ENCODE results near the gene GPR3. TPM values are rescaled to one million over a fixed set of nuclear protein-coding genes. Genes with fewer than 3 reads are reported as not detected.

The GPR3 gene
- total RNA-seq, 4 donors from 2014 or later: 0.67 TPM; not detected in 3

- TF ChIP-seq POLR2A (IDR thresholded peaks at IDR 0.05) (no peak), POLR2AphosphoS5 (IDR thresholded peaks at IDR 0.05) (no peak), CTCF (IDR thresholded peaks at IDR 0.05) (no peak), EP300 (IDR thresholded peaks at IDR 0.05) (no peak)
- Histone ChIP-seq H3K36me3 (no peaks in the 10 kb centered on the region), H3K27ac (peak overlapping the region in 1 of 4 donors; percentile 81), H3K27me3 (no peaks in the 10 kb centered on the region), H3K4me1 (peaks cover 0 to 54% (median 15%) of the 10 kb centered on the region in 3 donors), H3K9me3 (no peaks in the 10 kb centered on the region), H3K4me3 (no peak overlapping the region)
- 90% methylated on average over 5 of the region's 18 CpGs; no CpG with 5 or more reads in 1 of the 2 donors for WGBS, 2 donors (ENCODE audit: low coverage in 1 of 2)
- no peak for ATAC-seq
Observed at GRCh38 chr1:27393641-27394281, 1.3 kb downstream of the GPR3 start.

- Histone ChIP-seq H3K4me3 (no peak overlapping the region), H3K27ac (no peak overlapping the region)
Observed at GRCh38 chr1:27394282-27394658, 1.8 kb downstream of the GPR3 start.

GRCh38 chr1:27394925-27395324 is 2.5 kb downstream of the GPR3 start:
- no peak overlapping the region for H3K4me3 ChIP-seq
- TF ChIP-seq EP300 (IDR thresholded peaks at IDR 0.05) (no peak), CTCF (IDR thresholded peaks at IDR 0.05) (no peak), POLR2AphosphoS5 (IDR thresholded peaks at IDR 0.05) (no peak), POLR2A (IDR thresholded peaks at IDR 0.05) (no peak)
- no peaks in the 10 kb centered on the region for H3K27me3 ChIP-seq
- H3K4me1 ChIP-seq: peaks cover 0 to 65% (median 15%) of the 10 kb centered on the region in 3 donors
- H3K9me3 ChIP-seq: no peaks in the 10 kb centered on the region
- no peaks in the 10 kb centered on the region for H3K36me3 ChIP-seq
- WGBS, 2 donors (ENCODE audit: low coverage in 1 of 2): 75% methylated on average over 1 of the region's 1 CpG; no CpG with 5 or more reads in 1 of the 2 donors
- no peak overlapping the region for H3K27ac ChIP-seq
- no peak for ATAC-seq

More at GRCh38 chr1:27394282-27394658, 1.8 kb downstream of the GPR3 start:
- WGBS, 2 donors (ENCODE audit: low coverage in 1 of 2): 92 to 98% methylated on average over 6 to 8 of the region's 9 CpGs
- Histone ChIP-seq H3K4me1 (peaks cover 0 to 58% (median 15%) of the 10 kb centered on the region in 3 donors), H3K27me3 (no peaks in the 10 kb centered on the region), H3K36me3 (no peaks in the 10 kb centered on the region), H3K9me3 (no peaks in the 10 kb centered on the region)
- TF ChIP-seq CTCF (IDR thresholded peaks at IDR 0.05): no peak
- TF ChIP-seq EP300 (IDR thresholded peaks at IDR 0.05): no peak
- no peak for TF ChIP-seq POLR2A (IDR thresholded peaks at IDR 0.05)
- no peak for TF ChIP-seq POLR2AphosphoS5 (IDR thresholded peaks at IDR 0.05)
- no peak for ATAC-seq

GRCh38 chr1:27395441-27396195 is 3.2 kb downstream of the GPR3 start:
- peak; percentile 23 for ATAC-seq
- Histone ChIP-seq H3K36me3 (no peaks in the 10 kb centered on the region), H3K4me1 (peaks cover 0 to 71% (median 18%) of the 10 kb centered on the region in 3 donors), H3K9me3 (no peaks in the 10 kb centered on the region), H3K27me3 (no peaks in the 10 kb centered on the region), H3K27ac (no peak overlapping the region), H3K4me3 (no peak overlapping the region)
- WGBS, 2 donors (ENCODE audit: low coverage in 1 of 2): 17 to 38% methylated on average over 1 to 2 of the region's 10 CpGs
- no peak for TF ChIP-seq POLR2A (IDR thresholded peaks at IDR 0.05)
- peak; percentile 96 to 98 (median 97) for TF ChIP-seq CTCF (IDR thresholded peaks at IDR 0.05)

All from gastroesophageal sphincter (tissue), 4 donors.